GM19035 (cell line): ENCODE data around the gene DRAXIN.

Source experiments
- ATAC-seq: cut with Tn5 transposase; IDR thresholded peaks from one replicate; pipeline ENCODE4 v1.9.1; 2021; ENCODE audit not compliant: unreplicated experiment

The DRAXIN gene

GRCh38 chr1:11654939-11655808, 36.3 kb upstream of the DRAXIN start:
- ATAC-seq, result peak; percentile 28

- no peak for ATAC-seq
Observed at GRCh38 chr1:11657654-11658053, 33.9 kb upstream of the DRAXIN start.

GRCh38 chr1:11658542-11658941, 33.0 kb upstream of the DRAXIN start:
- ATAC-seq, result no peak

DNA sequence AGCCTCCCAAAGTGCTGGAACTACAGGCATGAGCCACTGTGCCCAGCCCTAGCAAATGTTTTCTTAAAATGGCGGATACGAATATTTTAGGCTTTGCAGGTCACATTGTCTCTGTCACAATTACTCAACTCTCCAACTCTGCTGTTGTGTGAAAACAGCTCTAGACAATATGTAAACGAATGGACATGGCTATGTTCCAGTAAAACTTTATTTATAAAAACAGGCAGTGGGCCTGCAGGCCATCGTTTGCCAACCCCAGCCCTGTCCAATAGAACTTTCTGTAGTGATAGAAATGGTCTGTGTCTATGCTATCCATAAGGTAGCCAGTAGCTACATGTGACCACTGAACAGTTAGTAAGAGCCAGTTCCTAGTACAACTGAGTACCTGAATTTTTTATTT, 31.8 kb upstream of the DRAXIN start:
- ATAC-seq, result no peak

DNA sequence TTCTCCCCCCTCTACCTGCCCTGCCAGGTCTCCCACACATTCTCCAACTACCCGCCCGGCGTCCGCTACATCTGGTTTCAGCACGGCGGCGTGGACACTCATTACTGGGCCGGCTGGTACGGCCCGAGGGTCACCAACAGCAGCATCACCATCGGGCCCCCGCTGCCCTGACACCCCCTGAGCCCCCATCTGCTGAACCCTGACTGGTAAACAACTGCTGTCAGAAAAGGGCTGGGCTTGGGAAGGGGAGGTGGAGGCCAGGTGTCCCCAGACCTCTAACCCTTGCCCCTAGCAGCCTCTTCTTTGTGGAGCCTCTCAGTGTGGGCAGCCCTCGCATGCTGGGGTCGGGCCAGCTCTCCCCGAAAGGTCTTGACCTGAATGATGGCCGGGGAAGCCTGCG, 30.4 kb upstream of the DRAXIN start:
- no peak for ATAC-seq

- ATAC-seq, result peak; percentile 50
Observed at GRCh38 chr1:11664336-11665065, 27.0 kb upstream of the DRAXIN start.

DNA sequence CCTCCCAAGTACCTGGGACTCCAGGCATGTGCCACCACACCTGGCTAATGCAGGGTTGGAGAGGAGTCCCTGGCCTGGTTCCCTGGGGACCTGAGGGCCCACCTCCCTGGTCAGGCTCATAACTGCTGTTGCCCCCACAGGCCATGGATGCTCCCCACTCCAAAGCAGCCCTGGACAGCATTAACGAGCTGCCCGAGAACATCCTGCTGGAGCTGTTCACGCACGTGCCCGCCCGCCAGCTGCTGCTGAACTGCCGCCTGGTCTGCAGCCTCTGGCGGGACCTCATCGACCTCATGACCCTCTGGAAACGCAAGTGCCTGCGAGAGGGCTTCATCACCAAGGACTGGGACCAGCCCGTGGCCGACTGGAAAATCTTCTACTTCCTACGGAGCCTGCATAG, 23.0 kb upstream of the DRAXIN start:
- no peak for ATAC-seq

GRCh38 chr1:11670747-11671146, 20.8 kb upstream of the DRAXIN start:
- ATAC-seq, result no peak

- ATAC-seq, result no peak
Observed at GRCh38 chr1:11671205-11671543, 20.3 kb upstream of the DRAXIN start.

- ATAC-seq, result no peak
Observed at GRCh38 chr1:11671544-11672286, 19.8 kb upstream of the DRAXIN start.

GRCh38 chr1:11673089-11673769, 18.3 kb upstream of the DRAXIN start:
- no peak for ATAC-seq

DNA sequence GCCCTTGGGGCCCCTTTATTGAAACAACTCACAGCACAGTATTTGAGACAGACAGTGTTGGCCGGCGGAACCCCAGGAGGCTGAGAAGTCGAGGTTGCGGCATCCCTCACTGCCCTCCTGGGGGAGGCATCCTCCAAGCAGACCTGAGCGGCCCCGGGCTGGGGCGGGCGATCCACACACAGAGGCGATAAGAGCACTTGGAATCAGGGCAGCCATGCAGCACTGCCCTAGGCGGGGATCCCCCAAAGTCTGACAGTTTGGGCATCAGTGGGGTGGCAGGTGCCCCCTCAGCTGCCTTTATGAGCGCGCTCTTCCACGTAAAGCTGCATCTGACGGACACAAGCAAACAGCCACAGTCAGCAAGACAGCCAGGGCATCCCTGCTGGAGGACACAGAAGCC, 17.0 kb upstream of the DRAXIN start:
- no peak for ATAC-seq

- no peak for ATAC-seq
Observed at GRCh38 chr1:11675325-11675724, 16.2 kb upstream of the DRAXIN start.

GRCh38 chr1:11676386-11677103, 15.0 kb upstream of the DRAXIN start:
- no peak for ATAC-seq

DNA sequence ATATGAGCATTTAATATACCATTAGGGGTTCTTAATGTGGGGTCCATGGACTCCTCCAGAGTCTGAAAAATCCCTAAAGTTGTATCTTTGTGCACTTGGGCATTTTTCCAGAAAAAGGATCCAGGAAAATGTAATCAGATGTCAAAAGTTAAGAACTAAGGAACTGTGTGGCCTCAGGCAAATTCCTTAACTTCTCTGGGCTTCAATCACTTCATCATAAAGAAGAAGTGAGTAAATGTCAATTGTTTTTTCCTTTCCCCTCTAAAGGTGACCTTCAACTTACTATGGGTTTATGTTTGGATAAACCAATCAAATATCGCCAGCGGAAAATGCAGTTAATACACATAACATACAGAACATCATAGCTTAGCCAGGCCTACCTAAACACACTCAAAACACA, 13.1 kb upstream of the DRAXIN start:
- ATAC-seq, result no peak

DNA sequence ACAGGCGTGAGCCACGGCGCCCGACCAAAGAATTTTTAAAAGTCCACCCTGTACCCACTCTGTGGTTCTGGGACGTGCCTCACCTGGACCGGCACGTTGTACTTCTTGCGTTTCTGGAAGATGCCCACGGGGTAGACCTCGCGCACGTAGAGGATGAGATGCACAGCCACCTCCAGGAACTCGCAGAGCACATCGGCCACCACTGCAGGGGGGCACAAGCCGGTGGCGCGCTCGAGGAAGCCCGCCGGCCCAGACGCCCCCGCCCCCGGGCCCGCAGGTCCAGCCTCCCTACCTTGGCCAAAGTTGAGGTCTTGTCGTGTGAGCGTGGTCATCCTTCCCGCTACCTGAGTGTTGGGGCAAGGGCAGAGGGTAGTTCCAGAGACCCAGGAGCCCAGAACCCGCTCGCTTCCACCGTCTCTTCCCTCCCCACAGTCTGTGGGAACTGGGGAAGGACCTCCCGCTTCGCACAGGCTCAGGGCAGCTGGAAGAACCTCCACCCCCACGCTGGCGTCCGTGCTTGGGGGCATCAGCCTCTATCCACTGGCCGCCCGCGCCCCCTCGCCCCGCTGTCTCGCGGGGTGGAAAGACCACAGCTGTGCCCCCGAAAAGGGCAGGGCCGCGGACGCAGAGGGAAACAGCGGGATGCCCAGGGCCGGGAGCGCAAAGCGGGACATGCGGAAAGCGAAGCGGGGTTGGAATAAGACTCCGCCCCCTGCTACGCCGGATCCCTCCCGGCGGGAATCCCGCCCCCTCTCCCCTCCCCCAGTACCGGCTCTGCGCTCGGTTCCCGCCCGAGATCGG, 11.0 kb upstream of the DRAXIN start:
- ATAC-seq, result peak; percentile 26

GRCh38 chr1:11681071-11681771, 10.3 kb upstream of the DRAXIN start, which contains the start of gene MAD2L2:
MAD2L2 (minus strand) TSS chr1:11681148; CDS start chr1:11680601, 547 bp downstream.
- ATAC-seq, result peak; percentile 79

- ATAC-seq, result no peak
Observed at GRCh38 chr1:11682287-11682771, 9.2 kb upstream of the DRAXIN start.

DNA sequence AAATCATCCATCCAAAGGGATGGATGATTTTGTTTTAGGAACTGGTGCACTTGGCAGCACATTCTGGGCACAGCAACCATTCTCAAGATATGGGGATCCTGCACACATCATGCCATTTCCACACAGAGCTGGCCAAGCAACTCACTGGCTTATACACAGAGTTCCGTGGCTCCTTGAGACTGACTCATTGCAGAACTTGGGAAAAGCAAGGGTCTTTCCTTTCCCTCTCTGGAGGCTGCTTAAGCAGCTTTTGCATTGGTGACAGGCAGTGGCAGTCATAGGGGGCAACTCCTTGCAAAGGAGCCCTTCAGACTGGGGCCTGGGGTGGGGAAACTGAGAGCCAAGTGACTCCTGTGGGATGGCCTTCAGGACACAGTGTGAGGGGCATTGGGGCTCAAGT, 8.7 kb upstream of the DRAXIN start:
- ATAC-seq, result no peak
